Measurements from ENCODE around the gene TMC4.

DNA sequence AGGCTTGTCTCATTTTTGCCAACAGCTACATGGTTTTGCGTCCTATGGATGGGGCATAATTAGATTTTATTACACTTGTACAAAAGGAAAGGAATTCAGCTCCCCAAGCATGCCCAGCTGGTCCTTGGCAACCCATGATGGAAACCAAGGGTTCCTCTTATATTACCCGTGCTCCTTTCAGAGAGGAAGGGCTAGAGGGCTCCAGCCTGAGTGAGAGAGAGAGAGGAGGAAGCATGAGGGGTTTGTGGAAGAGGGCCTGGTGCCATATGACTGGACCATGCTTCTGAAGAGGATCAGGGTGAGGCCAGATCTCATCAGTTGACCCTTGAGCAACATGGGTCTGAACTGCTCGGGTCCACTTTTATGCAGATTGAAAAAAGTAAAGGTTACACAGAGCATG is 24.2 kb upstream of the TMC4 start:
- TF ChIP-seq, protein P1, sequence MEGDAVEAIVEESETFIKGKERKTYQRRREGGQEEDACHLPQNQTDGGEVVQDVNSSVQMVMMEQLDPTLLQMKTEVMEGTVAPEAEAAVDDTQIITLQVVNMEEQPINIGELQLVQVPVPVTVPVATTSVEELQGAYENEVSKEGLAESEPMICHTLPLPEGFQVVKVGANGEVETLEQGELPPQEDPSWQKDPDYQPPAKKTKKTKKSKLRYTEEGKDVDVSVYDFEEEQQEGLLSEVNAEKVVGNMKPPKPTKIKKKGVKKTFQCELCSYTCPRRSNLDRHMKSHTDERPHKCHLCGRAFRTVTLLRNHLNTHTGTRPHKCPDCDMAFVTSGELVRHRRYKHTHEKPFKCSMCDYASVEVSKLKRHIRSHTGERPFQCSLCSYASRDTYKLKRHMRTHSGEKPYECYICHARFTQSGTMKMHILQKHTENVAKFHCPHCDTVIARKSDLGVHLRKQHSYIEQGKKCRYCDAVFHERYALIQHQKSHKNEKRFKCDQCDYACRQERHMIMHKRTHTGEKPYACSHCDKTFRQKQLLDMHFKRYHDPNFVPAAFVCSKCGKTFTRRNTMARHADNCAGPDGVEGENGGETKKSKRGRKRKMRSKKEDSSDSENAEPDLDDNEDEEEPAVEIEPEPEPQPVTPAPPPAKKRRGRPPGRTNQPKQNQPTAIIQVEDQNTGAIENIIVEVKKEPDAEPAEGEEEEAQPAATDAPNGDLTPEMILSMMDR (IDR thresholded peaks at IDR 0.05): no peak
- TF ChIP-seq POLR2A (IDR thresholded peaks at IDR 0.05): no peak

Measured in testis (tissue), 2 donors.